Measurements from ENCODE around the gene EMC1.

DNA sequence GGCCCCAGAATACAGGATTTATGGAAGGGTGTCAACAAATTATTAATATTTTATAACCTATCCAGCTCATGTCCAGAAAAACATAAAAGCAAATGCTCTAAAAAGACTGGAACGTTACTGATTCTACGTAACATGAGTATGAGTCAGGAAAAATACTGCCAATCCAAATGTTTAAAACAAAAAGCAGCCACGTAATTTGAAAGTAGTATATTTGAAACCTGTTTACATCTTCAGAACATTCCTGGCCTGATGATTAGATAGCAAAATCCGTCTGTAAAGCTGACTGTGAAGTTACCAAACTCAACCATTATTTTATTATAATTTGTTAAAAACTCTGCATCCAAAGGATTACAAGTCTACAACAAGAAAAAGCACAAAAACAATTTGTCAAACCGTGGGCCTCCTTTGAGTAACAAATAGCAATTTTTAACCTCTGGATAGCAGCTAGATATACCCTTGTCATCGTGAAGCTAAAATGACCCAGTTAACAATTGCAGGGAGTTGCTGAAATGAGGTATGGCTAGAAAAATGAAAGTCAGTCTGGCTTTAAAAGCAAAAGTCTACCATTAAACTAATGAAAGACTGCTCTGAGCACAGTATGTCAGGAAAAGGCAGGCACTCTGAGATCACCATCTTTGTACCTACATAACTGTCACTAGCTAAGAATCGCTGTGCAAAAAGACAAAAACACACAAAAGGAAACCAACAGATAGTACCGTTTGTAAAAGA lies 42.5 kb downstream of the EMC1 start:
- TF ChIP-seq, protein P1, sequence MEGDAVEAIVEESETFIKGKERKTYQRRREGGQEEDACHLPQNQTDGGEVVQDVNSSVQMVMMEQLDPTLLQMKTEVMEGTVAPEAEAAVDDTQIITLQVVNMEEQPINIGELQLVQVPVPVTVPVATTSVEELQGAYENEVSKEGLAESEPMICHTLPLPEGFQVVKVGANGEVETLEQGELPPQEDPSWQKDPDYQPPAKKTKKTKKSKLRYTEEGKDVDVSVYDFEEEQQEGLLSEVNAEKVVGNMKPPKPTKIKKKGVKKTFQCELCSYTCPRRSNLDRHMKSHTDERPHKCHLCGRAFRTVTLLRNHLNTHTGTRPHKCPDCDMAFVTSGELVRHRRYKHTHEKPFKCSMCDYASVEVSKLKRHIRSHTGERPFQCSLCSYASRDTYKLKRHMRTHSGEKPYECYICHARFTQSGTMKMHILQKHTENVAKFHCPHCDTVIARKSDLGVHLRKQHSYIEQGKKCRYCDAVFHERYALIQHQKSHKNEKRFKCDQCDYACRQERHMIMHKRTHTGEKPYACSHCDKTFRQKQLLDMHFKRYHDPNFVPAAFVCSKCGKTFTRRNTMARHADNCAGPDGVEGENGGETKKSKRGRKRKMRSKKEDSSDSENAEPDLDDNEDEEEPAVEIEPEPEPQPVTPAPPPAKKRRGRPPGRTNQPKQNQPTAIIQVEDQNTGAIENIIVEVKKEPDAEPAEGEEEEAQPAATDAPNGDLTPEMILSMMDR (IDR thresholded peaks at IDR 0.05; ENCODE audit: extremely low read depth in 1 of 2, insufficient read depth in 1 of 2, low read depth in 1 of 2, low read length in 2 of 2) = no peak
- TF ChIP-seq, protein P2, sequence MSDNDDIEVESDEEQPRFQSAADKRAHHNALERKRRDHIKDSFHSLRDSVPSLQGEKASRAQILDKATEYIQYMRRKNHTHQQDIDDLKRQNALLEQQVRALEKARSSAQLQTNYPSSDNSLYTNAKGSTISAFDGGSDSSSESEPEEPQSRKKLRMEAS (IDR thresholded peaks at IDR 0.05; ENCODE audit: insufficient read depth, insufficient read length) = no peak
- no peak for TF ChIP-seq POLR2AphosphoS5 (IDR thresholded peaks at IDR 0.05; ENCODE audit: insufficient read depth, low read depth, low read length)
- TF ChIP-seq JUN (IDR thresholded peaks at IDR 0.05; ENCODE audit: borderline replicate concordance, insufficient read depth, insufficient read length, low read depth) = no peak

All from endothelial cell of umbilical vein (primary cell).